ENCODE results near the gene PTPN14. TPM values are rescaled to one million over a fixed set of nuclear protein-coding genes. Genes with fewer than 3 reads are reported as not detected.

The PTPN14 gene
- total RNA-seq, 1 experiment from 2014 or later, result 76.4 TPM

DNA sequence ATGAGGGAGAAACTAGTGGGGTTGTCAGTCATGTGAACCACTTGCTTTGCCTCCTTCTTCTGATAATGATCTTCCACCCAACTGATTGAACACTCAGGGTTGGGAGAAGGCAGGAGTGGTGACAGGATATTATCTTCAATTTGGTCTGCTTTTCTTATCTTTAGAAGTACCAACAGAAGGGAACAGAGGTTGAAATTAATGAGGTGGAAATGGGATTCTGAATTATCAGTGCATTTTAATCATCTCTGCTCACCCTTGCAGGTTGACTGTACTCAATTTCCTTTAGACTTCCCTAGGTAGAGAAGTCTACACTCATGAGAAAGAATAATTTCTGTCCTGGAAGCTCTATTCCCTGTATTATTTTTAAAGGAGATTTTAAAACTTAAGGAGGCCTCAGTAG lies 19.9 kb upstream of the PTPN14 start:
- Histone ChIP-seq H3K23ac (ENCODE audit: insufficient read length, low read depth, low read length) (no peak overlapping the region), H3K14ac (ENCODE audit: insufficient read depth, low read length) (no peak overlapping the region), H4K5ac (ENCODE audit: insufficient read length, low read depth, low read length) (no peak overlapping the region), H2BK20ac (ENCODE audit: low read depth, low read length, poor library complexity, severe bottlenecking) (no peak overlapping the region), H3K4me1 (ENCODE audit: insufficient read depth, low read length) (no peaks in the 10 kb centered on the region), H4K91ac (ENCODE audit: insufficient read length, low read depth, low read length) (no peak overlapping the region), H3T11ph (ENCODE audit: low read length) (no peak overlapping the region), H3K27ac (ENCODE audit: insufficient read length, low read depth, low read length) (no peak overlapping the region), H3K9ac (ENCODE audit: extremely low read depth, insufficient read length, low read length) (no peak overlapping the region), H3K4ac (ENCODE audit: low read depth, low read length) (no peak overlapping the region), H3K9me3 (ENCODE audit: control insufficient read depth, low read depth, low read length) (no peaks in the 10 kb centered on the region), H2BK15ac (ENCODE audit: low read depth, low read length) (no peak overlapping the region), H2BK12ac (ENCODE audit: insufficient read length, low read depth, low read length) (no peak overlapping the region), H3K18ac (ENCODE audit: insufficient read length, low read depth, low read length) (no peak overlapping the region), H3K23me2 (ENCODE audit: insufficient read length, low read depth, low read length, poor library complexity, severe bottlenecking) (no peaks in the 10 kb centered on the region), H3K79me1 (ENCODE audit: insufficient read depth, low read depth, low read length, poor library complexity, severe bottlenecking) (no peaks in the 10 kb centered on the region), H2AFZ (ENCODE audit: low read length) (no peak overlapping the region), H4K8ac (replicated peaks; ENCODE audit: insufficient read length, low read depth, low read length) (no peak overlapping the region), H2BK120ac (ENCODE audit: low read depth, low read length, poor library complexity, severe bottlenecking) (no peak overlapping the region), H4K20me1 (ENCODE audit: control insufficient read depth, insufficient read depth, insufficient read length) (no peaks in the 10 kb centered on the region), H2BK5ac (ENCODE audit: insufficient read length, low read length) (no peak overlapping the region), H3K27me3 (ENCODE audit: insufficient read depth, low read length) (no peaks in the 10 kb centered on the region), H3K4me2 (ENCODE audit: insufficient read depth, insufficient read length, low read length) (no peak overlapping the region), H2AK5ac (ENCODE audit: insufficient read length, low read length) (no peak overlapping the region), H3K56ac (ENCODE audit: insufficient read length, low read depth, low read length) (no peak overlapping the region), H3K79me2 (ENCODE audit: insufficient read depth, low read length) (no peaks in the 10 kb centered on the region)
- Mint-ChIP-seq H3K36me3 (ENCODE audit: insufficient read depth in 1 of 3, low read depth in 3 of 3) (peaks cover 6 to 8% (median 7%) of the 10 kb centered on the region in 3 experiments), H3K27me3 (ENCODE audit: low read depth) (no peaks in the 10 kb centered on the region), H3K27ac (no peak overlapping the region), H3K4me3 (no peak overlapping the region), H3K4me1 (no peaks in the 10 kb centered on the region), H3K9me3 (peaks cover 6 to 7% of the 10 kb centered on the region in 2 experiments)
- TF ChIP-seq, protein P1, sequence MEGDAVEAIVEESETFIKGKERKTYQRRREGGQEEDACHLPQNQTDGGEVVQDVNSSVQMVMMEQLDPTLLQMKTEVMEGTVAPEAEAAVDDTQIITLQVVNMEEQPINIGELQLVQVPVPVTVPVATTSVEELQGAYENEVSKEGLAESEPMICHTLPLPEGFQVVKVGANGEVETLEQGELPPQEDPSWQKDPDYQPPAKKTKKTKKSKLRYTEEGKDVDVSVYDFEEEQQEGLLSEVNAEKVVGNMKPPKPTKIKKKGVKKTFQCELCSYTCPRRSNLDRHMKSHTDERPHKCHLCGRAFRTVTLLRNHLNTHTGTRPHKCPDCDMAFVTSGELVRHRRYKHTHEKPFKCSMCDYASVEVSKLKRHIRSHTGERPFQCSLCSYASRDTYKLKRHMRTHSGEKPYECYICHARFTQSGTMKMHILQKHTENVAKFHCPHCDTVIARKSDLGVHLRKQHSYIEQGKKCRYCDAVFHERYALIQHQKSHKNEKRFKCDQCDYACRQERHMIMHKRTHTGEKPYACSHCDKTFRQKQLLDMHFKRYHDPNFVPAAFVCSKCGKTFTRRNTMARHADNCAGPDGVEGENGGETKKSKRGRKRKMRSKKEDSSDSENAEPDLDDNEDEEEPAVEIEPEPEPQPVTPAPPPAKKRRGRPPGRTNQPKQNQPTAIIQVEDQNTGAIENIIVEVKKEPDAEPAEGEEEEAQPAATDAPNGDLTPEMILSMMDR (conservative IDR thresholded peaks at IDR 0.05), result no peak
- no peak for DNase-seq
